GM12872 (cell line): Measurements from ENCODE around the gene DEFB129.
A peak's percentile ranks its signal among the peaks of the same experiment; 100 is the strongest.

Experiments used
- TF ChIP-seq, protein P1 (sequence below): IDR thresholded peaks from 3 replicates; pipeline ENCODE4 v1.5.1; 2011; ENCODE audit warnings: low read depth, mild to moderate bottlenecking, low read length, moderate library complexity; ENCODE audit not compliant: insufficient read depth

Gene DEFB129

DNA sequence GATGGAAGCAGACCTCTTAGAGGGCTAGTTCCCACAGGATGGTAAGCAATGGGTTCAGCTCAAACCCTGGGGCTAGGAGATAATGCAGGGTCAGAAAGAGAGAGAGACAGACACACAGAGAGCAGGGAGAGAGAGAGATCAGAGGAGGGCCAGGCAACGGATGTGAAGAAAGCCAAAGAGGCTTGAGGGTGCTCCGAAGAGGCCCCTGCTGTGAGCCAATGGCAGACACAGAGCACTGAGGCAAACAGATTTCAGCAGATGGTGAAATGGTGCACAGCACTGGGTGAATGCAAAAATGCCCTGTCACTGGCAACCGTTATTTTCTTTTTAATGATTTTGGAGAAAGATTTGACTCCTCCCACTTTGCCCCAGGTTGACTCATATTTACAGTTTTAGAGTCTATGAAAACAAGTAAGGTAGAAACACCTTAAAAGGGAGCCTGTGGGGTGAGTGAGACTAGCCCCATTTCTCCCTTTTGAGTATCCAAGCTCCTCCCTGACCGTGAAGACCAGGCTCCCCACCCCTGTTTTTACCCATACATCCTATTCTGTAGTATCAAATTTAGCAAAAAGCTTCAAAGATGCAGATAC, 31.3 kb downstream of the DEFB129 start:
- TF ChIP-seq, protein P1, sequence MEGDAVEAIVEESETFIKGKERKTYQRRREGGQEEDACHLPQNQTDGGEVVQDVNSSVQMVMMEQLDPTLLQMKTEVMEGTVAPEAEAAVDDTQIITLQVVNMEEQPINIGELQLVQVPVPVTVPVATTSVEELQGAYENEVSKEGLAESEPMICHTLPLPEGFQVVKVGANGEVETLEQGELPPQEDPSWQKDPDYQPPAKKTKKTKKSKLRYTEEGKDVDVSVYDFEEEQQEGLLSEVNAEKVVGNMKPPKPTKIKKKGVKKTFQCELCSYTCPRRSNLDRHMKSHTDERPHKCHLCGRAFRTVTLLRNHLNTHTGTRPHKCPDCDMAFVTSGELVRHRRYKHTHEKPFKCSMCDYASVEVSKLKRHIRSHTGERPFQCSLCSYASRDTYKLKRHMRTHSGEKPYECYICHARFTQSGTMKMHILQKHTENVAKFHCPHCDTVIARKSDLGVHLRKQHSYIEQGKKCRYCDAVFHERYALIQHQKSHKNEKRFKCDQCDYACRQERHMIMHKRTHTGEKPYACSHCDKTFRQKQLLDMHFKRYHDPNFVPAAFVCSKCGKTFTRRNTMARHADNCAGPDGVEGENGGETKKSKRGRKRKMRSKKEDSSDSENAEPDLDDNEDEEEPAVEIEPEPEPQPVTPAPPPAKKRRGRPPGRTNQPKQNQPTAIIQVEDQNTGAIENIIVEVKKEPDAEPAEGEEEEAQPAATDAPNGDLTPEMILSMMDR = no peak

DNA sequence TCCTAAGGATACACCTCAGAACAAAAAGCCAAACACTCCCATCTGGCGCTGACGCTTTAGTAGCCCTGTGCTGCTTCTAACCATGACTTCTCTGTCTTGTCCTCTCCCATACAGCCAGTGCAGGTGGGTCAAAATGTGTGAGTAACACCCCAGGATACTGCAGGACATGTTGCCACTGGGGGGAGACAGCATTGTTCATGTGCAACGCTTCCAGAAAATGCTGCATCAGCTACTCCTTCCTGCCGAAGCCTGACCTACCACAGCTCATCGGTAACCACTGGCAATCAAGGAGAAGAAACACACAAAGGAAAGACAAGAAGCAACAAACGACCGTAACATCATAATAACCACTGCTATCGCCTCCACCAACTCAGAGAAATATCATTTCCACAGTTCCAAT, 31.9 kb downstream of the DEFB129 start:
- TF ChIP-seq, protein P1 = 0 out of 3 replicates have a peak, but pooled peaks have one; percentile 7

DNA sequence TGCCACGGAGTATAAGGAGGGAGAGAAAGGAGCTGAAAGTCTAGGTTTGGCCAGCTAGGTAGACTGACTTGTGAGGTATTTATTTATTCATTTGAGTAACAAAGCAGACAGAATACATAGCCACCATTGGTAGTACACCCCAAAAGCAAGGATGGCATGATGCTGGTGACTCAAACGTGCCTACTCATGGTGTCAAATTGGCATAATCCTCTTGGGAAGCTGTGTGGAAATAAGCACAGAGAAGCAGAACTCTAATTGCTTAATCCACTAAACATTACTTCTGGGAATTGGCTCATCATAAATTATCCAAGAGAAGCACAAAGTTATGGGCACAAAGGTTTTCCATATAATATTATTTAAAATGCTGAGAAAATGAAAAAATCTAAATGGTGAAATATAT, 32.9 kb downstream of the DEFB129 start:
- TF ChIP-seq, protein P1 = no peak

DNA sequence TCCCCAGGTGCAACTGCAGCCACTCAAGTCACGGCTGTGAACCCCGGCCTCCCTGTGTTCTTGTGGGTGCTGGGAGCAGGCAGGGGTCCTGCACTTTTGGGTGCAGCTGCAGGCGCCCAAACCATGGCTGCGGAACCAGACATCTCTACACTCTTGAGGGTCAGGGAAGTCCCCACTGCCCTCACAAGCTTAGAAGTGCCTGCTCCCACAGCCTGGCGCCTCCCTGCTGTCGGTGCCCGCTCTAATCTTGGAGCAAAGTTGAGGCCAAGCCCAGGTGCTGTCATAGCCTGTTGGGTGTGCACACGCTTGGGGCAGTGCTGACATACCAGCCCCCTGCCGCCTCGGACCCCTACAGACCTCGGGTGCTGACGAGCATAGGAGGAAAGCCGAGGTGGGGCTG, 36.6 kb downstream of the DEFB129 start:
- TF ChIP-seq, protein P1 = no peak

DNA sequence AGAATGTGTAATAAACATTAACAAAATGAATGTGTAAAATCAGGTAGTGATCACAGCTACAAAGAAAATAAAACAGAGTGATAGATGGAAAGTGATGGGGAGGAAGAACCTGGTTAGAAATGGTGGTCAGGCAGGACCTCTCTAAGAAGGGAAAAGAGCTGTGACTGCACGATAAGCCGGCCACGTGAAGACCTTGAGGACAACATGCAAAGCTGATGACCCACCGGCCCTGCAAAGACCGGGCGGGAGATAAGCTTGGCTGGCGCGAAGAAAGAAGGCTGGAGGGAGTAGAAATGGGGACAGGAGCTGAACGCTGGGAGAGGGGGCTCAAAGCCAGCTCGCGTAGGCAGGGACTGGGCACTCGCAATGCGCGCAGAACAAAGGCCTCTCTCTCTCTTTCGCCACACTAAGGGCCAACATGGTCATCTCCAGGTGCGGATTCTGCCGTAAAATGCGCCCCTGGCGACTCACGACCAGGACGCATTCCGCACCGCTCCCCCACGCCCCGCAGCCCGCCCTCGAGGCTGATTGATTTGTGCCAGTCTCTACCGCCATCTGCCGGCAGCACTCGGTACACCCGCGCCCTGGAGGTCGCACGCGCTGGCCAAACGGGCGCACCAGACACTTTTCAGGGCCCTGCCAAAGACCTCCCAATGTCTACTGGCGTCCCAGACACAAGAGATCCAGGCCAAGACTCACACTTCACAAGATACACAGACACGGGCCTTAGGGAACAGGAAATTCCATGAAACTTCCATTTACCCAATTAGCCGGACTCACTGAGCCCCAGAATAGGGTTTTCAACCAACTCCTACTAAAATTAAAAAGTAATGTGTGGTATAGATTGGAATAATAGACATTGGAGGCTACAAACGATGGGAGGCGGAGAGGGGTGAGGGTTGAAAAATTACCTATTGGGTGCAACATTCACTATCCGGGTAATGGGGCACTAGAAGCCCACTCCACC, 39.8 kb downstream of the DEFB129 start:
- TF ChIP-seq, protein P1 = peak; percentile 95

DNA sequence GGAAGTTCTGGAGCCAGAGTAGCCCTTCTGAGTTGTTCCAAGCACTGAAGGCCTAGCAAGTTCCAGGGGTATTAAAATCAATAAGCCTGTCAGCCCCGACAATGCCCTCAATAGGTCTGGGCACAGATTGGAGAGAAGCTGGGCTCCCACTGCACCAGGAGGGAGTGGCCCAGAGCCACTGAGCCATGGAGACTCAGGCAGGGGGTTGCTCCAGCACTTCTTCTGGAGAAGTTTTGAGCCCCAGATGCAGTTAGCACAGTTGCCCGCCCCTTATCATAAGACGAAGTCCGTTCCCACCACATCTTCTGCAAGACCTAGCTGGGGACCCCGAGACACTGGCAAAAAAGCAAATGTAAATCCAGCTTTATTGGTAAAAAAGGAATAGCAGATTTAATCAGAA, 43.5 kb downstream of the DEFB129 start:
- TF ChIP-seq, protein P1 = no peak

DNA sequence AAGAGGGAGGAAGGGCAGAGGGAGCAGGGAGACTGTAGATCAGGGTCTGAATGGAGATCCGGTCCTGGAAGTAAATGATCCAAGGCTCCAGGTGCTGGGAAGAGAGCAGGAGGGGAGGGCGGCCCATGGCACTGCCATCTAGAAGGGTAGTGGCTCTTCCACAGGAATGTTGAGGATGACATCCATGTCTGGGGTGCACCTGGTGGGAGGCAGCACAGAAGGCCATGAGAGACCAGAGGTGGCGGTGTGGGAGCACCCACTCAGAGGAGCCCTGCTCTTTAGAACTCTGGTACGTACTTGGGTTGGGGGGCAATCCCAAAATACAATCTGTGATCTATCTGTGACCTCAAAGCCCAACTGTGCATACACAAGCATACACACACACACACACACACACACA, 44.0 kb downstream of the DEFB129 start:
- TF ChIP-seq, protein P1 = no peak
